ENCODE results near the gene CTTNBP2NL.

The CTTNBP2NL gene

GRCh38 chr1:112509005-112509659, 113.1 kb downstream of the CTTNBP2NL start:
- DNase-seq, result no peak

- no peak for DNase-seq
Measured at GRCh38 chr1:112509660-112510178, 113.7 kb downstream of the CTTNBP2NL start.

- DNase-seq, result no peak
Measured at GRCh38 chr1:112510340-112510739, 114.3 kb downstream of the CTTNBP2NL start.
